HG03342 (cell line): ENCODE measurements around the gene WDR43.
A peak's percentile ranks its signal among the peaks of the same experiment; 100 is the strongest.

ENCODE experiments used
- ATAC-seq: cut with Tn5 transposase; IDR thresholded peaks from one replicate; pipeline ENCODE4 v1.9.1; 2021; ENCODE audit warnings: mild to moderate bottlenecking, moderate library complexity; ENCODE audit not compliant: unreplicated experiment

WDR43 gene, protein sequence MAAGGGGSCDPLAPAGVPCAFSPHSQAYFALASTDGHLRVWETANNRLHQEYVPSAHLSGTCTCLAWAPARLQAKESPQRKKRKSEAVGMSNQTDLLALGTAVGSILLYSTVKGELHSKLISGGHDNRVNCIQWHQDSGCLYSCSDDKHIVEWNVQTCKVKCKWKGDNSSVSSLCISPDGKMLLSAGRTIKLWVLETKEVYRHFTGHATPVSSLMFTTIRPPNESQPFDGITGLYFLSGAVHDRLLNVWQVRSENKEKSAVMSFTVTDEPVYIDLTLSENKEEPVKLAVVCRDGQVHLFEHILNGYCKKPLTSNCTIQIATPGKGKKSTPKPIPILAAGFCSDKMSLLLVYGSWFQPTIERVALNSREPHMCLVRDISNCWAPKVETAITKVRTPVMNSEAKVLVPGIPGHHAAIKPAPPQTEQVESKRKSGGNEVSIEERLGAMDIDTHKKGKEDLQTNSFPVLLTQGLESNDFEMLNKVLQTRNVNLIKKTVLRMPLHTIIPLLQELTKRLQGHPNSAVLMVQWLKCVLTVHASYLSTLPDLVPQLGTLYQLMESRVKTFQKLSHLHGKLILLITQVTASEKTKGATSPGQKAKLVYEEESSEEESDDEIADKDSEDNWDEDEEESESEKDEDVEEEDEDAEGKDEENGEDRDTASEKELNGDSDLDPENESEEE

DNA sequence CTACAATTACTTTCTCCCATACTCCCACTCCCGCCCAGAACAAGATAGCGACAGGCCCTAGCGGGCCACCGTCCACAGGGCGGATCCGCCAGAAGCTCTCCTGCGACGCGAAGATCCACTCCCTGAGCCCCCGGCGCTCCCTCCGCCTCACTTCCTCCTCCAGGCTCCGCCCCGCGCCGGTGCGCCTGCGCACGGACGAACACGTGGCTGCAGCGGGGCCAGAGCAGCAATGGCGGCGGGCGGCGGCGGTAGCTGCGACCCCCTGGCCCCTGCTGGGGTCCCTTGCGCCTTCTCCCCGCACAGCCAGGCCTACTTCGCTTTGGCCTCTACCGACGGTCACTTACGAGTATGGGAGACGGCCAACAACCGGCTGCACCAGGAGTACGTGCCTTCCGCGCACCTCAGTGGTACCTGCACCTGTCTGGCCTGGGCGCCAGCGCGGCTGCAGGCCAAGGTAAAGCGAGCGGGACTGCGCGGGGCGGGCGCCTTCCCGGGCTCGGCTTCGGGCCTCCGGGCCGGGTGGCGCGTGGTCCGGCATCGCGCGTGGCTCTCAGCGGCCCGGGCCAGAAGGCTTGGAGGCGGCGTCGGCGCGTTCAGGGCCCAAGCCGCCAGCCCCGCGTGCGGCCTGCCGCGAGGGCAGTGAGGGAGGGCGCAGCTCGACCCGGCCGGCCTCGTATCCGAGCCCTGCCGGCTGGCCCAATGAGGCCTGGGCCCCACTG is at the start of gene WDR43:
Gene WDR43, plus strand, starts transcription at position 198 of the 719 bp plus-strand sequence. Its CDS starts 32 bp downstream, at position 230.
- peak; percentile 86 for ATAC-seq

DNA sequence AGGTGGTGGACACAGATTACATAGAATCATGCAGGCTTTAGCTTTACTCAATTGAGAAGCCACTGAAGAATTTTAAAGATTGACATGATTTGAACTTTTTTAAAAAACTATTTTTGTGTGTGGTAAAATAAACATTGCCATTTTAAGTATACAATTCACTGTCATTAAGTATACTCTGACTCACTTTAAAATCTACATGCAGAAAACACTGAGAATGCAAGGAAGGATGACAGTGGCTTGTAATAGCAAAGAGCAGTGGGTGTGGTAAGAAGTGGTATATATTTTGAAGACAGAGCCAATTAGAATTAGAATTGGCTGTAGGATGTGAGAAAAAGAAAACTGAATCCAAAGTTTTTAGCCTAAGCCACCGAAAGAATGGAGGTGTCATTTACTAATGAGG is 39.3 kb upstream of the WDR43 start:
- ATAC-seq = no peak

DNA sequence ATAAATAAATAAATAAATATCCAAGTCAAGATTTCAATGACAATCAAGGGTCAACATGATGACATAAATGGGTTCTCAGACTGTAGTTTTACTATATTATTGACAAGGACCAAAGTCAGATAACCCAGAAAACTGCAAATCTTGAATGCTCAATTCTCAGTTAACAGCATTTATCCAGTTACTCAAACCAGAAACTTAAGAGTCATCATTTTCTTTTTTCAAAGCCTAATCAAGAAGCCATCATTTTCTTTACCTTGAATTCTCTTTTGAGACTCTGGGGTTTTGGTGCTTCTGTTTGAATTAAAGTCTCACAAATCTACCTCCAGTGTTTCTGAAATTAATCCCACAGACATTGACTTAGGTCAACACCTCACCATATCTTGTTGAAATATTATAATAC is 38.5 kb upstream of the WDR43 start:
- no peak for ATAC-seq

DNA sequence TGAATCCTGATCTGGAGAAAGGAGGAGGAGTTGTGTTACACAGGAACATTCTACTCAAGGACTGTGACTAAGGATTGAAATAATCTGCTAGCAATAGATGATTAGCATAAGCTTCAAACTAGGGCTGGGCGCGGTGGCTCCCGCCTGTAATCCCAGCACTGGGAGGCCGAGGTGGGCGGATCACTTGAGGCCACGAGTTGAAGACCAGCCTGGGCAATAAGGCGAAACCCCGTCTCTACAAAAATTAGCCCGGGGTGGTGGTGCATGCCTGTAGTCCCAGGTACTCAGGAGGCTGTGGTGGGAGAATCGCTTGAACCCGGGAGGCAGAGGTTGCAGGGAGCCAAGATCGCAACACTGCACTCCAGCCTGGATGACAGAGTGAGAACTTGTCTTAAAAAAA is 25.9 kb upstream of the WDR43 start:
- no peak for ATAC-seq

DNA sequence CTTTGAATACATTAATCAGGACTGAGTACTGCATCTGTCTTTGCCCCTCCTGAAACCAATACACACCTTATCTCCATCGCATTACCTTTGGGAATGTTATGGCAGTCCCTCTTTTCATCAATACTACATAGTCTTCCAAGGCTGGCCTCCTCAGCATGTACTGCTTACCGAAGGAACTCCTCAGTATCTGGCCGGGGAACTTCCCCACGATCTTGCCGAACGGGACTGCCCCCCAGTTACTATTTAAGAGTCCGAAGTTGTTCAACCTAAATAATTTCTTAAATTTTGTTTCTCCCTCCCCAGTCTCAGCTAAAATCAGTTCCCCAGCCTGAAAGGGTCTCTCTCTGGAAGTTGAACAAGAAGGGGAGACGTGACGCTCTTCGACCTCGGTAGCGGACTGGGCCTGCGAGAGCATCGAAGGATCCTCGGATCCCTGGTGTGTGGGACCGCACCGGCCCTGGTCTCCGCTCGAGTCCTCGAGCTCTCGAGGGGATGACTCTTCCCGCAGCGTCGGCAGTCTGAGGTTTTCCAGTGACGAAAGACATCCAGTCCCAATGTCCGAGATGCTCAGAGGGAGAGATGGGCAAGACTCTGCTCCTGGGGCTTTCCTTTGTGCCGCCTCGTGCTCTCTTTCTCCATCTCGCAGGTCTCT is 24.8 kb upstream of the WDR43 start:
- peak; percentile 21 for ATAC-seq

DNA sequence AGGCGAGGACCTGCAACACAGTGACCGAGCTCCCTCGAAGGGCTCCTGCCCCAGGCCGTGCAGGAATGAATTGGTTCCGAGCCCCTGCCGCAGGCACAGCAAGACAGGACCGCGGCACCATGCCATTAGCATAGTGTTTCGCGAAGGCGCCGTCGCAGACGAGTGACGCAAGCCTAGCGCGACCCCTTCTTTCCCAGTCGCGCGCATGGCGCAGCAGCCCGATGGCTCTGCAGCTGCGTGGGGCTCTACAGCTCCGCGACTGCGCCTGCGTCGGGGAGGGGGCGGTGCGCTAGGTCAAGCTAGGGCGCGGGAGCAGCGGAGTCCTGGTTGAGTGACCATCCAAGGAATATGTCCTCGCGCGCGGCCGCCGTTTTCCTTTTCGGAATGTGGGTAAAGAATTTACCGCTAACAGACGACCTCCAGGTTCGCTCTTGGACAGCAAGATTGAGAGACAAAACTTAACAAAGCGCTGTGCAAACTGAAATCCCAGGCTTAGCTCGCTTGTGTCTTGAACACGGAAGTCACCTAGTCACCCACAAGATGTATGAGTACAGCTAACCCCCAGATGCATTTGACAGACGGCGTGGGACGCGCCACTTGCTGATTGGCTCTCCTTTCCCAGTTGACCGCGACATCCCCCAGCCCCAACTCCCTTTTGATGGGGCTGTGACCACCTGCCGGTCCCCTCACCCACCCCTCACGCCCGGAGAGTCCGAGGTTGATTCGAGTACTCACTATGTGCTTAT is 24.1 kb upstream of the WDR43 start, which contains the start of gene TRMT61B:
Gene TRMT61B, minus strand, starts transcription at position 164 of the 746 bp plus-strand sequence. Its CDS starts 32 bp downstream, at position 132.
- ATAC-seq = peak; percentile 93

DNA sequence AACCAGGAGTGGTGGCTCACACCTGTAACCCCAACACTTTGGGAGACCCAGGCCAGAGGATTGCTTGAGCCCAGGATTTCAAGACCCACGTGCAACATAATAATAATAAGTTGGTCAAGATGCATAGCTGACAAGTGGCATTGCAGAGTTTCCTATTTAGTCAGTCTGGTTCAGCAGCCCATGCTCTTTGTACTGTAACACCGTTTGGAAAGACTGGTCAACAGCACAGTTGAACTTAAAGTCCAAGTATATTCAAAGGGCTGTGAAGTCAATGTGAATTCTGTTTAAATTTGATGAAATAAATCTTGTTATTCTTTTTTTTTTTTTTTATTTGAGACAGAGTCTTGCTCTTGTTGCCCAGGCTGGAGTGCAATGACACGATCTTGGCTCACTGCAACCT is 22.8 kb upstream of the WDR43 start:
- ATAC-seq = no peak

DNA sequence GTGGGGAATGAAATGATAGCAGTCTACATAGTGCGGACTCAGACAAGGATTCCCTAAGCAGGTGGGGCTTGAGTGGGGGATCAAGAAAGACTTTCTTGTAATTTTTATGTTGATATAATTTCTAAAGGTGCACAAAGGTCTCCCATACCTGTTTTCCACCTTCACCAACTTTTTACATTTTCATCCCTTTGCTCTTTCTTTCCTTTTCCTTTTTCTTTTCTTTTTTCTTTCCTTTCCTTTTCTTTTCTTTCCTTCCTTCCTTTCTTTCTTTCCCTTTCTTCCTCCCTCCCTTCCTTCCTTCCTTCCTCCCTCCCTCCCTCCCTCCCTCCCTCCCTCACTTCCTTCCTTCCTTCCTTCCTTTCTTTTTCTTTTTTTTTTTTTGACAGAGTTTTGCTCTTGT is 14.3 kb upstream of the WDR43 start:
- ATAC-seq = no peak

DNA sequence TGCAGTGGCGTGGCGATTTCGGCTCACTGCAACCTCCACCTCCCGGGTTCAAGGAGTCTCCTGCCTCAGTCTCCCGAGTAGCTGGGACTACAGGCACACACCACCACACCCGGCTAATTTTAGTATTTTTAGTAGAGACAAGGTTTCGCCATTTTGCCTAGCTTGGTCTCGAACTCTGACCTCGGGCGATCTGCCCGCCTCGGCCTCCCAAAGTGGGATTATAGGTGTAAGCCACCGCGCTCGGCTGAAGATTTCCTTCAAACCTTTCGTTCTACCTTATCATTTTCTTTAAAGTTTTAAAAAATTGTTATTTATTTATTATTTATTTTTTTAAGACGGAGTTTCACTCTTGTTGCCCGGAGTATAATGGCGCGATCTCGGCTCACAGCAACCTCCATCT is 979 bp upstream of the WDR43 start:
- no peak for ATAC-seq

DNA sequence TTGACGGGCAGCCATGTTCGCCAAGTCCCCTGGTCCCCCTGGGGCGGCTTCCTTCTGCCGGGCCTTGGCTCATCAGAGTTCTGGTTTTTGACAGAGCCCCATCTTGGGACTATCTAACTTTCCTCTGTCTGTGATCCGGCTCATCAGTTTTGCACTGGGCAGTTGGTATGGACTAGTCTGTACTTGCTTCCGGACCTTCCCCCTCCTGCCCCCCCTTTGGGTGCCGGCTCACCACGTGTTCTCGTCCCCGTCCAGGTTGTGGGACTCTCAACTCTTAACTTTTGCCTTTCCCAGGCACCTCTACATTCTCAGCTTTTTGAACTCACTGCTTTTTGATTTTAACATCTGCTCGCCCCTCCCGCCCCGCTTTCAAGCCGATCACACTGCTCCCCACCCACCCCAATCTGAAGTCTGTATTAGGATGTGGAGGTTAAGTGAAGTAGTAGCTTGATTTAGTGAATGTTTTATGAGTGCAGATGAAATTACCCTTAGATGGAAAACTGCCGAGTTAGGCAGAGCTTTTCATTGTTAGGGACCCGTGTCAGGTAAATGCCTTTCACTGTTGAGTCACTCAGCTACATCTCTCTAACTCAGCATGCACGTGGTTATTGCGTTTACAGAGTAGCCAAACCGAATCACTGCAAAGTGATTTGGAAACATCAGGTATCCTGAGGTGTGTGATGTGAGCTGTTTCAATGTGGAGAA is 874 bp downstream of the WDR43 start:
- peak; percentile 28 for ATAC-seq

DNA sequence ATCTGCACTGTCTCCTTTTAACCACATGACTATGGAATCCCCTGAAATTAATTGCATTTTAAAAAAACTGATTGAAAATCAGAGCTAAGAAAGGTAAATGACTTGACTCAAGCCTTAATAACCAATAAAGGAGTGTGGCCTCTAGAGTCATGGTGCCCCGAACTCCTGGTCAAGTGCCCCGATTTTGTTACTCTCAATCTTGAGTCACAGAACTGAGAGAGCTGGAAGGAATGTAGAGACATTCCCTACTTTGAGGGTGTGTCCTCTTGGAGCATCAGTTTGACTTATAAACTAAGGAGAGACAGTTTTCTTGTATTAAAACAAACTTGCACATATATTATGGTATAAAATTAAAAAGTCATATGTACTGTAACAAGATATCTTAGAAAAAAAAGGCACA is 2.4 kb downstream of the WDR43 start:
- no peak for ATAC-seq

DNA sequence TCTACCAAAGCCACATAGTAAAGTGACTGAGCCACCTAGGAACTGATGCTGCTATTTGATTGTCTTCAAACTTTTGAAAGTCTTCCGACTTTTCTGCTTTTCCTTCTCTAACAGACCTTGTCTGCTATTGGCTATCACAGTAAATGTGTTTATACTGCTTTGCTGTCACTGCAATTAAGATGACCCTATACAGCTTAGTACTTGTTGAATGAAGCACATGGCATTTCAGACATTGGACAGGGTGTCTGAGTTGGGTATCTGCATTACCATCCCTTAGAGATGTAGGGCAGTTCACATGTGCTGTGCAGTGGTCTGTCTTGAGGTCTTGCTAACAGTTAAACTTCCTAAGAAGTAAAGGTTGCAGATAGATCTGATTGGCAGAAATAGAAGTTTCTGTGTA is 3.6 kb downstream of the WDR43 start:
- no peak for ATAC-seq

DNA sequence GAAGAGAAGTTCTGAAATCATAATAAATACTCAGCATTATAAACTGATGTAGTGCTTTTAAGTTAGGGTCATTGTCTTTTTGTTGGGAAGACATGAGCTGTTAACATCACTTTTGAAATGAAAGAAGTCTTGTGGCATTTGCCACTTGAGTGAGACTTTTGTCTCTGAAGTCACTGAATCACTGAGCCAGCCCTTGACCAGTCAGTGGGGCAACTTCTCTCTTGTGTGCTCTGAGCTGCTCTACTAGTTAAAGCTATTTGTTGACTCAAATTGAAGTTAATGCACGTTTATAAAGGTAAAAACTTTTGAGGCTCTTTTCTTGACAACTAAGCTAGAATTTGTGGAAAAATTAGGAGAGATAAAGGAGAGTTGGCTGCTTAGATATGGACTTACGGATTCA is 6.7 kb downstream of the WDR43 start:
- no peak for ATAC-seq

DNA sequence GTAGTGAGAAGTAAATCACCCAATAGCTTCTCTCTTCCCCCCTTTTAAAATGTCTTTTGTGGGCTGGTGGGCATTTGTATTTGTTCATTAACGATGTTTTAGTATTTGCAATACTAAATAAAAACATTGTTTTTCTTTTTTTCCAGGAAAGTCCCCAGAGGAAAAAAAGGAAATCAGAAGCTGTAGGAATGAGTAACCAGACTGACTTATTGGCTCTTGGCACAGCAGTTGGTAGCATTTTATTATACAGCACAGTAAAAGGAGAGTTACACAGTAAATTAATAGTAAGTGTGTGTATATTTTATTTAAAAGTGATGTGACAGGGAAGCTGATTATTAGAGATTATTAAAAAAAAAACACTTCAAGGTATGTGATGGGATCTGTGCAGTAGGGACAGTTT is 7.4 kb downstream of the WDR43 start:
- ATAC-seq = no peak

DNA sequence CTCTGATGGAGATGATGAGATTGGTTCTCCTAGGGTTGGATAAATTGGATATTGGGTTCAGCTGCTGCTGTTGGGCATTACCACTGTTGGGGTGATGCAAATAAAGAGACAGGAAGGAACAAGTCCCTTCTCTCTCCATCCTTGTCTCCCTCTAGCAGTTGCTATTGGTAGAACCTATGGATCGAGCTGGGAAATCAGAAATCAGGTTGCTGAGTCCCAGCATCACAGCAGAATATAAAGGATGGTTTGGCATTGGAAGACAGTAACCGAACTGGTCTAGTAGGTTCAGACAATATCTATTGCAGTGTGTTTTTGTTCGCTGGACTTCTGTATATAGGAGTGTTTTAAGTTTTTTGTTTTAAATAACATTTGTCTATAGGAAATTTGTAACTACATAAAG is 8.1 kb downstream of the WDR43 start:
- ATAC-seq = no peak

DNA sequence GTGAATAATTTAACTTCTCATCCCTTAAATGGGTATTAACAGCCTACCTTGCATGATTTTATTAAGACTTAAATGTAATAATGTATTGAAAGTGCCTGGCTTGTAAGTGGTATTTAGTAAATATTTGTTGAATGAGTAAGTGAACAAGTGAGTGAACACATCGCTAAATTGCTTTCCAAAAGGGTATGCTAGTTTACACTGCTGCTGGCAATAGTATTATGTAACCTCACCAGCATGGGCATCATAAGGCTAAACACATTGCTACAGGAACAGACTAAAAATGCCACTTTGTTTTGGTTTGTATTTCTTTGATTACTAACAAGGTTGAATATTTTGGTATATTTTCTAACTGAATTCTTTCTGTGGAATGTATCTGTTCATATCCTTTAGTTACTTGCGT is 9.8 kb downstream of the WDR43 start:
- ATAC-seq = no peak

DNA sequence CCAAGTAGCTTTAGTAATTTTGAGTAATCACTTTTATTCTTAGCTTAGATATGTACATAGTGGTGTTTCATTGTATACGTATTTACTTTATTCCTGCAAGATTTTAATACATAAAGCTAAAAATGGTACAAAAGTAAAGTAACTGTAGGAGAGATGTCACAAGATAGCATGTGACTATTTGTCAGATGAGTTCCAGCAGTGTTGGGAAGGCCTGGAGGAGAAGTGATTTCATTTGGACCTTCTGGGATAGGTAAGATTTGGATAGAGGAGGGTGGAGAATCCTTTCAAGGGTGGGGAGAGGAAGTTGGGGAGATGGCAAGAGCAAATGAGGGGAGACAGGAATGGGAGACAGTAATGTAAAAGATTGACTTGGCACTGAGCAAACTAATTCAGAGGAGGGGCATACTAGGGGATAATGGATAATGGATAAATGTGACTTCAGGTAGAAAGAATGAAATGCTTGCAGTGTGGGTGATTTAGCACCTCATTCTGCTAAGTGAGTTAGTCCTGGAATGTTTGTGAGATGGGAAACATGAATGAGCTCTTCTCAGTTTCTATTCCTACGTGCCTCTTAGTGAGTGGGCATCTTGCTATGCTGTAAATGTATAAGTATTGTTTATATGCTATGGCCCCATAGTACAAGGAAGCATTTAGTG is 10.5 kb downstream of the WDR43 start:
- no peak for ATAC-seq

DNA sequence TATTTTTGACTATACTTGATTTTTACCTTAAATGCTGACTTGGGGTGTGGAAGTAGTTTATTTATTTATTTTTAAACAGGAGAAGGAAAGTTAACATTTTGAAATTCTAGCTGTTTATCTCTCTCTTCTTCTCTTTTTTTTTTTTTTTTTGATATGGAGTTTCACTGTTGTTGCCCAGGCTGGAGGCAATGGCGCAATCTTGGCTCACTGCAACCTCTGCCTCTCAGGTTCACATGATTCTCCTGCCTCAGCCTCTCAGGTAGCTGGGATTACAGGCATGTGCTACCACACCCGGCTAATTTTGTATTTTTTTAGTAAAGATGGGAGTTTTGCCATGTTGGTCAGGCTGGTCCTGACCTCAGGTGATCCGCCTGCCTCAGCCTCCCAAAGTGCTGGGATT is 11.1 kb downstream of the WDR43 start:
- ATAC-seq = no peak

DNA sequence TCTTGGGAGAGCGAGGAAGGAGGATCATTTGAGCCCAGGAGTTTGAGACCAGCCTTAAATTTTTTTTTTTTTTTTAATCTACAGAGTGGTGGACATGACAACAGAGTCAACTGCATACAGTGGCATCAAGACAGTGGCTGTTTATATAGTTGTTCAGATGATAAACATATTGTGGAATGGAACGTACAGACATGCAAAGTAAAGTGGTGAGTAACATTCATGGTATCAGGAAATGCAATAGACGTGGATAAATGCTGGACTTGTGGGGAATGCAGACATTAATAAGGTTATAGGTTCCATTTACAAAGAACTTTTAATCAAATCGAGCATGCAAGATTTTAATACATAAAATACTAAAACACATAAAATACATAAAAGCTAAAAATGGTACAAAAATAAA is 11.9 kb downstream of the WDR43 start:
- ATAC-seq = no peak
